HepG2 (cell line): ENCODE measurements around the gene PPP1CB. TPM values are rescaled to one million over a fixed set of nuclear protein-coding genes. Genes with fewer than 3 reads are reported as not detected.

Experiments
- ATAC-seq: fragments of 200-7000 bp; cut with Tn5 transposase; 3 replicates; pipeline ENCODE4 v1.9.1; 2020; ENCODE audit warnings: mild to moderate bottlenecking, moderate library complexity
- BruUV-seq: library from RNA; stranded (reverse); fragments of 400-500 nt; replicated peaks from 2 replicates; lab custom pipeline; 2021; lab: Mats Ljungman, UMichigan
- CTCF ChIA-PET: fragments of 300-600 bp; formaldehyde crosslinking; extraction: SDS; loops from one replicate; lab custom pipeline; 2021; ENCODE audit warnings: low total read pairs, inconsistent platforms, low intra/inter-chr PET ratio; lab: Yijun Ruan, JAX
- POLR2A ChIA-PET: fragments of 350-600 bp; sonication (Branson Sonifier 250); formaldehyde crosslinking; loops from one replicate; lab custom pipeline; 2020; ENCODE audit warnings: antibody characterized with exemption, inconsistent platforms; lab: Yijun Ruan, JAX
- DNase-seq: peaks from one replicate; pipeline ENCODE4 v3.0.0-alpha.2; 2015; ENCODE audit warnings: low spot score
- FAIRE-seq: peaks from 3 replicates; lab custom pipeline; 2011; peaks lifted over from hg19 to GRCh38; lab: Jason Lieb, UNC
- H2AFZ ChIP-seq: one replicate; pipeline ENCODE4 v1.6.1; 2011; ENCODE audit warnings: low read length, inconsistent platforms
- H3K27ac ChIP-seq: fragments of 300-600 bp; 3 replicates; pipeline ENCODE4 v1.8.0; 2011; ENCODE audit warnings: mixed run types, mild to moderate bottlenecking, mixed read lengths, low read length, inconsistent platforms; ENCODE audit not compliant: insufficient read depth; ENCODE audit errors: extremely low read length
- H3K27me3 ChIP-seq, 2 experiments: fragments of 200-600 bp in 1 of 2; 2 replicates in 1 of 2; 3 replicates in 1 of 2; pipeline versions ENCODE4 v1.6.0 to v1.8.0; 2011; ENCODE audit warnings: low read length in 2 of 2, mild to moderate bottlenecking in 2 of 2, moderate library complexity in 2 of 2, inconsistent platforms in 1 of 2; ENCODE audit not compliant: insufficient read depth in 2 of 2, control insufficient read depth in 1 of 2
- H3K36me3 ChIP-seq, 2 experiments: fragments of 200-600 bp in 1 of 2; replicated peaks in 1 of 2; 2 replicates in 1 of 2; 3 replicates in 1 of 2; pipeline versions ENCODE4 v1.5.1 to v1.8.0; 2011; ENCODE audit warnings: low read length in 2 of 2, inconsistent platforms in 1 of 2; ENCODE audit not compliant: insufficient read depth in 2 of 2, control insufficient read depth in 1 of 2
- H3K4me1 ChIP-seq: 2 replicates; pipeline ENCODE4 v1.5.1; 2012; ENCODE audit warnings: low read length, inconsistent platforms; ENCODE audit not compliant: insufficient read depth
- H3K4me2 ChIP-seq: 2 replicates; pipeline ENCODE4 v1.6.0; 2011; ENCODE audit warnings: low read depth, low read length, inconsistent platforms
- H3K4me3 ChIP-seq, 3 experiments: fragments of 200-600 bp in 1 of 3; sonication (generic), shearing (Covaris generic) in 1 of 3; replicated peaks in 1 of 3; 2 replicates each; pipeline ENCODE4 v1.5.1; 2011 to 2016; ENCODE audit warnings: low read length in 3 of 3, inconsistent platforms in 2 of 3, low read depth in 2 of 3, mild to moderate bottlenecking in 2 of 3, control low read depth in 1 of 3, mixed read lengths in 1 of 3; ENCODE audit not compliant: insufficient read depth in 1 of 3
- H3K79me2 ChIP-seq: one replicate; pipeline ENCODE4 v1.6.1; 2011; ENCODE audit warnings: low read length, inconsistent platforms; ENCODE audit not compliant: insufficient read depth
- H3K9ac ChIP-seq: 2 replicates; pipeline ENCODE4 v1.6.0; 2011; ENCODE audit warnings: mild to moderate bottlenecking, low read depth, low read length, inconsistent platforms; ENCODE audit not compliant: insufficient read depth
- H3K9me3 ChIP-seq: 2 replicates; pipeline ENCODE4 v1.5.1; 2012; ENCODE audit warnings: mild to moderate bottlenecking, low read length
- H4K20me1 ChIP-seq: 2 replicates; pipeline ENCODE4 v1.6.0; 2011; ENCODE audit warnings: inconsistent platforms, mild to moderate bottlenecking, low read length, moderate library complexity; ENCODE audit not compliant: insufficient read depth
- MIXL1 ChIP-seq: IDR thresholded peaks from 2 replicates; pipeline ENCODE4 v1.6.1; 2016
- NBN ChIP-seq: fragments of 450-650 bp; conservative IDR thresholded peaks from 2 replicates; pipeline ENCODE4 v1.6.1; 2017
- TRIM22 ChIP-seq: fragments of 450-650 bp; IDR thresholded peaks from 2 replicates; pipeline ENCODE4 v1.6.1; 2017
- ZNF142 ChIP-seq: sonication (generic); formaldehyde crosslinking; IDR thresholded peaks from 2 replicates; pipeline ENCODE4 v1.4.0; 2020; ENCODE audit warnings: missing genetic modification reagents
- WGBS: methylation state at CpG from one replicate; pipeline ENCODE4 v1.1.6; 2017; ENCODE audit warnings: low lambda C conversion rate; 5-methylcytosine and 5-hydroxymethylcytosine counted together
- in situ Hi-C: cut with HindIII; loops from 2 replicates; pipeline ENCODE4 v1.10.0; 2017; ENCODE audit warnings: low pct_unique_long_range_greater_than_20kb; ENCODE audit not compliant: extremely low pct_ligation_motif_present
- intact Hi-C: fragments of 100-400 bp; cut with micrococcal nuclease; formaldehyde crosslinking; loops from one replicate; pipeline ENCODE4 v1.10.0; 2022; ENCODE audit not compliant: unreplicated experiment
- polyA plus RNA-seq, 8 experiments: library from polyadenylated mRNA; depleted of rRNA in 3 of 8; stranded (reverse) in 7 of 8; unstranded in 1 of 8; fragments of >200 nt; fragmentation: Illumina TruSeq in 4 of 8; extraction: Trizol in 4 of 8; gene quantifications; 2 replicates each; pipeline versions ENCODE4 v1.2.1 to v1.2.3, GENCODE V29; 2011 to 2016; ENCODE audit warnings: low read depth in 4 of 8, missing spikeins in 1 of 8, mixed read lengths in 1 of 8; ENCODE audit not compliant: insufficient read depth in 1 of 8
- total RNA-seq, 5 experiments: library from RNA; depleted of rRNA; stranded (reverse); fragments of >200 nt; fragmentation: Illumina TruSeq; extraction: Trizol; gene quantifications; 2 replicates each; pipeline ENCODE4 v1.2.3, GENCODE V29; 2016; ENCODE audit warnings: low read depth in 1 of 5

PPP1CB gene
- total and polyA plus RNA-seq, 2 of the 13 experiments (the other 11 are each of a cell fraction or from before 2014, with no cell fraction given) = 46.9 to 109 TPM

DNA sequence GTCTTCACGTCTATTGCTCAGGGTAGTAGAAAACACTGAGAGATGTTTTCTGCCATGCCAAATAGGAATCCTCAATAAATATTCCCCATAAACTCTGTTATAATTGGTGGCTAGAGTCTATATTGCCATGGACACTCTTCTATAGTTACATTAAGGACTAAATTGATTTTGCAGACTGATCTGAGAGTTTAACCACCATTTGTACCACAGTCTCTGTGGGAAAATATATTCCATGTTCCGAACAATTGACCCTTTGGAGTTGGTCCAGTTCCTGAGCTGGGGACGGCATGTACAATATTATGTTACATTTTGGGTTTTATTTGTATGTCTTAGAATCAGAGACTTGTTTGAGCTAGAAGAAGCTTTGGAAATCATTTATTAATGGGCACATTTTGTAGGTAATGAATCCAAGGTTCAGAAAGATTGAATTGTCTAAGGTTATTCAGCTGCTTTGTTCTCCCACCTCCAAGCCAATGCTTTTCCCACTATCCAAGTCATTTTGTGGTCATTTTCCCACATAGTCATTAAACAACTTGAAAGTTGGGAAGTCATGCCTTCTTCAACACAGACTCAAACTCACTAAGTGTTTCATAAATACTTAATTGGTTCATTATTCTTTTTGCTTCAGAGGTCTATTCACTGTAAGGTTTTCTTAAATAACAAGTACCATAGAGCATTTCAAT, 5.1 kb upstream of the PPP1CB start (continued):
- no peak for TF ChIP-seq NBN
- no peak for TF ChIP-seq ZNF142 (CRISPR knock-in tag)
- TF ChIP-seq, all 625 proteins: peak for 0

GRCh38 chr2:28747714-28748113, 3.9 kb upstream of the PPP1CB start:
- Histone ChIP-seq H3K36me3 (no peaks in the 10 kb centered on the region), H4K20me1 (0 out of 2 replicates have a peak, but pooled peaks cover under 1% of the 10 kb centered on the region), H3K9ac (no peak overlapping the region), H3K27me3 (no peaks in the 10 kb centered on the region; a peak in 1 of 5 replicates), H3K27ac (no peak overlapping the region), H3K4me3 (no peak overlapping the region), H3K4me1 (peaks cover 20% of the 10 kb centered on the region), H3K9me3 (no peaks in the 10 kb centered on the region), H3K79me2 (peaks cover 6% of the 10 kb centered on the region), H3K4me2 (no peak overlapping the region), H2AFZ (no peak overlapping the region)
- POLR2A ChIA-PET = no interaction called here
- CTCF ChIA-PET = no interaction called here
- TF ChIP-seq MIXL1 (CRISPR knock-in tag) (no peak), TRIM22 (no peak)
- in situ Hi-C loops (no loop called here), intact Hi-C loops (no loop called here)
- no peak for ATAC-seq
- WGBS = 89% methylated on average over 1 of the region's 1 CpG
- no TSS peak for BruUV-seq
- no peak for FAIRE-seq
- DNase-seq = no peak
